Astrocyte (in vitro differentiated cells and primary cell): ENCODE measurements around the gene SHC3. TPM values are rescaled to one million over a fixed set of nuclear protein-coding genes. Genes with fewer than 3 reads are reported as not detected.

Experiments
- DNase-seq: peaks from one replicate; pipeline ENCODE4 v3.0.0-alpha.2; 2010; ENCODE audit warnings: low read depth
- FAIRE-seq: peaks from 2 replicates; lab custom pipeline; 2011; peaks lifted over from hg19 to GRCh38; lab: Jason Lieb, UNC
- H2AFZ ChIP-seq: 2 replicates; pipeline ENCODE4 v1.6.0; 2012; ENCODE audit warnings: low read depth, low read length, inconsistent platforms
- H3K27ac ChIP-seq: 2 replicates; pipeline ENCODE4 v1.5.1; 2011; ENCODE audit warnings: low read depth, low read length, inconsistent platforms
- H3K27me3 ChIP-seq: 2 replicates; pipeline ENCODE4 v1.6.0; 2011; ENCODE audit warnings: low read length, inconsistent platforms; ENCODE audit not compliant: insufficient read depth
- H3K36me3 ChIP-seq: 2 replicates; pipeline ENCODE4 v1.5.1; 2011; ENCODE audit warnings: low read length, inconsistent platforms; ENCODE audit not compliant: insufficient read depth
- H3K4me1 ChIP-seq: 2 replicates; pipeline ENCODE4 v1.5.1; 2011; ENCODE audit warnings: low read length, inconsistent platforms; ENCODE audit not compliant: insufficient read depth
- H3K4me2 ChIP-seq: 2 replicates; pipeline ENCODE4 v1.6.0; 2012; ENCODE audit warnings: low read length, inconsistent platforms
- H3K4me3 ChIP-seq: 2 replicates; pipeline ENCODE4 v1.5.1; 2011; ENCODE audit warnings: low read depth, mild to moderate bottlenecking, low read length, inconsistent platforms; ENCODE audit not compliant: insufficient read depth
- H3K79me2 ChIP-seq: 2 replicates; pipeline ENCODE4 v1.6.0; 2012; ENCODE audit warnings: mild to moderate bottlenecking, low read length, inconsistent platforms; ENCODE audit not compliant: insufficient read depth
- H3K9ac ChIP-seq: 2 replicates; pipeline ENCODE4 v1.6.0; 2012; ENCODE audit warnings: mild to moderate bottlenecking, low read length, inconsistent platforms
- H3K9me3 ChIP-seq: 2 replicates; pipeline ENCODE4 v1.5.1; 2012; ENCODE audit warnings: low read depth, mild to moderate bottlenecking, low read length, inconsistent platforms; ENCODE audit not compliant: insufficient read depth
- H4K20me1 ChIP-seq: 2 replicates; pipeline ENCODE4 v1.6.0; 2012; ENCODE audit warnings: low read length, inconsistent platforms; ENCODE audit not compliant: insufficient read depth
- H3K27ac Mint-ChIP-seq: one replicate; pipeline ENCODE4 v1.8.0; 2021; ENCODE audit warnings: mild to moderate bottlenecking, mixed read lengths; ENCODE audit not compliant: unreplicated experiment
- H3K27me3 Mint-ChIP-seq: one replicate; pipeline ENCODE4 v1.8.0; 2021; ENCODE audit warnings: low read depth, mixed read lengths; ENCODE audit not compliant: unreplicated experiment
- H3K36me3 Mint-ChIP-seq: one replicate; pipeline ENCODE4 v1.8.0; 2021; ENCODE audit warnings: low read depth, mixed read lengths; ENCODE audit not compliant: unreplicated experiment
- H3K4me1 Mint-ChIP-seq: one replicate; pipeline ENCODE4 v1.8.0; 2021; ENCODE audit warnings: low read depth, mixed read lengths; ENCODE audit not compliant: unreplicated experiment
- H3K4me3 Mint-ChIP-seq: one replicate; pipeline ENCODE4 v1.8.0; 2021; ENCODE audit warnings: mild to moderate bottlenecking, moderate library complexity, mixed read lengths; ENCODE audit not compliant: unreplicated experiment
- H3K9me3 Mint-ChIP-seq: one replicate; pipeline ENCODE4 v1.8.0; 2021; ENCODE audit warnings: mild to moderate bottlenecking, mixed read lengths; ENCODE audit not compliant: unreplicated experiment
- EZH2 ChIP-seq: IDR thresholded peaks from 2 replicates; pipeline ENCODE4 v1.6.1; 2012; ENCODE audit warnings: mild to moderate bottlenecking, low read length, inconsistent platforms; ENCODE audit not compliant: insufficient read depth
- total RNA-seq: library from RNA; stranded (reverse); gene quantifications from 2 replicates; pipeline ENCODE4 v1.2.1, GENCODE V29; 2021
- TF ChIP-seq, protein P1 (sequence below): IDR thresholded peaks from 2 replicates; pipeline ENCODE4 v1.5.1; 2011; ENCODE audit warnings: low read depth, mild to moderate bottlenecking, inconsistent platforms, low read length, moderate library complexity; ENCODE audit not compliant: insufficient read depth

SHC3 gene
- total RNA-seq, 1 donor from 2014 or later, result 4.6 TPM

GRCh38 chr9:89093201-89093975, 85.2 kb downstream of the SHC3 start:
- Histone ChIP-seq H3K27me3 (no peaks in the 10 kb centered on the region), H3K9me3 (no peaks in the 10 kb centered on the region), H4K20me1 (peaks cover 4% of the 10 kb centered on the region), H2AFZ (no peak overlapping the region), H3K79me2 (no peaks in the 10 kb centered on the region), H3K4me1 (no peaks in the 10 kb centered on the region), H3K27ac (no peak overlapping the region), H3K36me3 (peaks cover 7% of the 10 kb centered on the region), H3K9ac (no peak overlapping the region), H3K4me3 (no peak overlapping the region), H3K4me2 (no peak overlapping the region)
- FAIRE-seq, result no peak
- Mint-ChIP-seq H3K27me3 (peaks cover 2% of the 10 kb centered on the region), H3K27ac (no peak overlapping the region), H3K4me1 (no peaks in the 10 kb centered on the region), H3K9me3 (peaks cover 3% of the 10 kb centered on the region), H3K4me3 (no peak overlapping the region), H3K36me3 (peaks cover 15% of the 10 kb centered on the region)
- TF ChIP-seq EZH2, result no peak
- TF ChIP-seq, protein P1, sequence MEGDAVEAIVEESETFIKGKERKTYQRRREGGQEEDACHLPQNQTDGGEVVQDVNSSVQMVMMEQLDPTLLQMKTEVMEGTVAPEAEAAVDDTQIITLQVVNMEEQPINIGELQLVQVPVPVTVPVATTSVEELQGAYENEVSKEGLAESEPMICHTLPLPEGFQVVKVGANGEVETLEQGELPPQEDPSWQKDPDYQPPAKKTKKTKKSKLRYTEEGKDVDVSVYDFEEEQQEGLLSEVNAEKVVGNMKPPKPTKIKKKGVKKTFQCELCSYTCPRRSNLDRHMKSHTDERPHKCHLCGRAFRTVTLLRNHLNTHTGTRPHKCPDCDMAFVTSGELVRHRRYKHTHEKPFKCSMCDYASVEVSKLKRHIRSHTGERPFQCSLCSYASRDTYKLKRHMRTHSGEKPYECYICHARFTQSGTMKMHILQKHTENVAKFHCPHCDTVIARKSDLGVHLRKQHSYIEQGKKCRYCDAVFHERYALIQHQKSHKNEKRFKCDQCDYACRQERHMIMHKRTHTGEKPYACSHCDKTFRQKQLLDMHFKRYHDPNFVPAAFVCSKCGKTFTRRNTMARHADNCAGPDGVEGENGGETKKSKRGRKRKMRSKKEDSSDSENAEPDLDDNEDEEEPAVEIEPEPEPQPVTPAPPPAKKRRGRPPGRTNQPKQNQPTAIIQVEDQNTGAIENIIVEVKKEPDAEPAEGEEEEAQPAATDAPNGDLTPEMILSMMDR, result no peak
- DNase-seq, result no peak

DNA sequence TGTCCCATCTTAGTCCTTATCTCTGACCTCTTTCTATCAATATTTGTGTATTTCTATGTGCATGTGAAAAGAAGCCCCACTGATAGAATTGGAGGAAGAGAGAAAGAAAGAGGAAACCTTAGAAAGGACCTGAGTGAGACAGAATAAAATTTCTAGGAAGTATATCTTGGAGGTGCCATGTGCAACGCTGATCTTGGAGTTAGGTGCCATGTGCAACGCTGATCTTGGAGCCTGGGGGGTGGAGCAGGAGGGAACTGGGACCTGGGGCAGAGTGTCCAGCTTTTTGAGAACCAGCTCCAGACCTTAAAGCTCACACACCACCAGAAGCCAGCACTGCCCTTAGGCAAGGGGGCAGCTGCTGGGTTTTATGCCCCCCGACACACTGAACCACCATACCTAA, 89.4 kb downstream of the SHC3 start:
- Histone ChIP-seq H3K9ac (no peak overlapping the region), H3K4me2 (no peak overlapping the region), H2AFZ (no peak overlapping the region), H3K36me3 (peaks cover 12% of the 10 kb centered on the region), H3K27ac (no peak overlapping the region), H3K4me3 (no peak overlapping the region), H3K9me3 (no peaks in the 10 kb centered on the region), H4K20me1 (peaks cover 7% of the 10 kb centered on the region), H3K27me3 (no peaks in the 10 kb centered on the region), H3K4me1 (no peaks in the 10 kb centered on the region), H3K79me2 (no peaks in the 10 kb centered on the region)
- H3K27me3 Mint-ChIP-seq, result peaks cover 4% of the 10 kb centered on the region
- H3K4me1 Mint-ChIP-seq, result no peaks in the 10 kb centered on the region
- DNase-seq (no peak), FAIRE-seq (no peak)
- no peak for TF ChIP-seq EZH2
- TF ChIP-seq, protein P1, result no peak
- H3K4me3 Mint-ChIP-seq, result no peak overlapping the region
- peaks cover 22% of the 10 kb centered on the region for H3K36me3 Mint-ChIP-seq
- no peak overlapping the region for H3K27ac Mint-ChIP-seq
- H3K9me3 Mint-ChIP-seq, result no peaks in the 10 kb centered on the region

- H3K36me3 Mint-ChIP-seq, result peaks cover 12% of the 10 kb centered on the region
- H3K27ac Mint-ChIP-seq, result no peak overlapping the region
- Histone ChIP-seq H3K4me1 (peaks cover 9% of the 10 kb centered on the region), H3K4me3 (no peak overlapping the region), H2AFZ (no peak overlapping the region), H3K36me3 (peaks cover 6% of the 10 kb centered on the region), H3K27ac (no peak overlapping the region), H3K4me2 (no peak overlapping the region), H3K9ac (no peak overlapping the region), H3K27me3 (no peaks in the 10 kb centered on the region), H3K79me2 (no peaks in the 10 kb centered on the region), H4K20me1 (peaks cover 11% of the 10 kb centered on the region), H3K9me3 (no peaks in the 10 kb centered on the region)
- DNase-seq (no peak), FAIRE-seq (no peak)
- H3K9me3 Mint-ChIP-seq, result peaks cover 2% of the 10 kb centered on the region
- H3K27me3 Mint-ChIP-seq, result peaks cover 8% of the 10 kb centered on the region
- no peak overlapping the region for H3K4me3 Mint-ChIP-seq
- H3K4me1 Mint-ChIP-seq, result peaks cover 4% of the 10 kb centered on the region
- TF ChIP-seq, protein P1, result no peak
- TF ChIP-seq EZH2, result no peak
These were observed 95.0 kb downstream of the SHC3 start for GRCh38 chr9:89083626-89084025.
